ENCODE results near the gene OR2V2. TPM values are rescaled to one million over a fixed set of nuclear protein-coding genes. Genes with fewer than 3 reads are reported as not detected.
A peak's percentile ranks its signal among the peaks of the same experiment; 100 is the strongest.
"Not testable (repeated sequence)": the region's sequence is repeated elsewhere in the genome, so short reads cannot be mapped to it uniquely, and the experiment has no call there.

OR2V2 gene
- total RNA-seq, 1 donor from 2014 or later, result not detected

GRCh38 chr5:181104259-181104568 lies 43.2 kb upstream of the OR2V2 start:
- not testable (repeated sequence) for H3K79me2 ChIP-seq (ENCODE audit: insufficient read depth, low read length); FAIRE-seq; H3K9me3 Mint-ChIP-seq (ENCODE audit: unreplicated experiment); H3K9ac ChIP-seq (ENCODE audit: low read length); H3K4me3 ChIP-seq (ENCODE audit: insufficient read depth, low read depth, low read length); H4K20me1 ChIP-seq (ENCODE audit: insufficient read depth, low read length); DNase-seq (ENCODE audit: low read depth); H3K4me2 ChIP-seq (ENCODE audit: low read length); H3K4me1 ChIP-seq (ENCODE audit: insufficient read depth, low read length); H2AFZ ChIP-seq (ENCODE audit: low read depth, low read length); H3K27ac ChIP-seq (ENCODE audit: low read depth, low read length); H3K4me1 Mint-ChIP-seq (ENCODE audit: low read depth, unreplicated experiment); H3K36me3 Mint-ChIP-seq (ENCODE audit: low read depth, unreplicated experiment); H3K9me3 ChIP-seq (ENCODE audit: insufficient read depth, low read depth, low read length); H3K36me3 ChIP-seq (ENCODE audit: insufficient read depth, low read length)
- Mint-ChIP-seq H3K4me3 (ENCODE audit: unreplicated experiment) (peak overlapping the region; percentile 65), H3K27me3 (ENCODE audit: low read depth, unreplicated experiment) (peaks cover 52% of the 10 kb centered on the region), H3K27ac (ENCODE audit: unreplicated experiment) (peak overlapping the region; percentile 24)
- peaks cover 14% of the 10 kb centered on the region for H3K27me3 ChIP-seq (ENCODE audit: insufficient read depth, low read length)

DNA sequence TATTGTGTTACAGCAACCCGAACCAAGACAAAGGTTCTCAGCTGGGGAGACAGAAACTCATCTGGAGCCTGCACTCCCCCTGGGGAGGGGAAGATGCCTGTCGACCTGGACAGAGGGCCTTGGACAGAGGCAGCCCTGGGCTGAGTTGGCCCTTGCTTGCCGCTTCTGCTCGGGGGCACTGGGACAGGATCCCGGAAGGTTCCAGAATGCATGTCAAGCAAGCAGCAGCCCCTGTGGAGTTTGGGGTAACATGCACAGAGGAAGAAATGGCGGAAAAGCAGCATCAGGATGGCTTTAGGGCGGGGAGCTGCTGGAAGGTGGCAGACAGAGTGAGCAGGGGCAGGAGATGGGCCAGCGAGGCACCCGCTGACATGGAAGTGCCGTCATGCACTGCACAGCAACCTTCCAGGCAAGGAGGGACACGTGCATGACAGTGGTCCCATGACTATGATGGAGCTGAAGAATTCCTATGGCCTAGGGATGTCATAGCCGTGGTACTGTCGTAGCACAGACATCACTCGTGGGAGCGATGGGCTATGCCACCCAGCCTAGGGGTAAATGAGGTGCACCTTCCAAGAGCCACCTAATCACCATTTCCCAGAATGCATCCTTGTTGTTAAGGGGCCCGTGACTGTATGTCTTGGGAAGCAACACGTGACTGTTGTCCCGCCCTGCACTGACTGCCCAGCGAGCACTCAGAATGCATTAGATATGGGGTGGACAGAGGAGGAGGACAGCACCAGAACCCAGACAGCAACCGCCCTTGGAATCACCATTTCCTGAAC lies 42.6 kb upstream of the OR2V2 start:
- not testable (repeated sequence) for H3K4me3 ChIP-seq (ENCODE audit: insufficient read depth, low read depth, low read length); H3K9ac ChIP-seq (ENCODE audit: low read length); H3K36me3 ChIP-seq (ENCODE audit: insufficient read depth, low read length); H3K27ac ChIP-seq (ENCODE audit: low read depth, low read length); H3K4me1 Mint-ChIP-seq (ENCODE audit: low read depth, unreplicated experiment); H3K4me3 Mint-ChIP-seq (ENCODE audit: unreplicated experiment); H3K36me3 Mint-ChIP-seq (ENCODE audit: low read depth, unreplicated experiment); FAIRE-seq; H4K20me1 ChIP-seq (ENCODE audit: insufficient read depth, low read length); H2AFZ ChIP-seq (ENCODE audit: low read depth, low read length); H3K27me3 ChIP-seq (ENCODE audit: insufficient read depth, low read length); H3K4me2 ChIP-seq (ENCODE audit: low read length); H3K4me1 ChIP-seq (ENCODE audit: insufficient read depth, low read length); H3K79me2 ChIP-seq (ENCODE audit: insufficient read depth, low read length); DNase-seq (ENCODE audit: low read depth); H3K9me3 ChIP-seq (ENCODE audit: insufficient read depth, low read depth, low read length); H3K9me3 Mint-ChIP-seq (ENCODE audit: unreplicated experiment)
- peak overlapping the region; percentile 24 for H3K27ac Mint-ChIP-seq (ENCODE audit: unreplicated experiment)
- peaks cover 52% of the 10 kb centered on the region for H3K27me3 Mint-ChIP-seq (ENCODE audit: low read depth, unreplicated experiment)

- Mint-ChIP-seq H3K4me1 (ENCODE audit: low read depth, unreplicated experiment) (no peaks in the 10 kb centered on the region), H3K27ac (ENCODE audit: unreplicated experiment) (no peak overlapping the region), H3K4me3 (ENCODE audit: unreplicated experiment) (no peak overlapping the region), H3K36me3 (ENCODE audit: low read depth, unreplicated experiment) (peaks cover 5% of the 10 kb centered on the region), H3K9me3 (ENCODE audit: unreplicated experiment) (peaks cover 4% of the 10 kb centered on the region), H3K27me3 (ENCODE audit: low read depth, unreplicated experiment) (peaks cover 53% of the 10 kb centered on the region)
- Histone ChIP-seq H3K79me2 (ENCODE audit: insufficient read depth, low read length) (no peaks in the 10 kb centered on the region), H3K4me3 (ENCODE audit: insufficient read depth, low read depth, low read length) (no peak overlapping the region), H2AFZ (ENCODE audit: low read depth, low read length) (no peak overlapping the region), H3K4me1 (ENCODE audit: insufficient read depth, low read length) (no peaks in the 10 kb centered on the region), H3K4me2 (ENCODE audit: low read length) (no peak overlapping the region), H4K20me1 (ENCODE audit: insufficient read depth, low read length) (no peaks in the 10 kb centered on the region), H3K27me3 (ENCODE audit: insufficient read depth, low read length) (peaks cover 3% of the 10 kb centered on the region), H3K27ac (ENCODE audit: low read depth, low read length) (no peak overlapping the region), H3K9ac (ENCODE audit: low read length) (no peak overlapping the region), H3K36me3 (ENCODE audit: insufficient read depth, low read length) (no peaks in the 10 kb centered on the region), H3K9me3 (ENCODE audit: insufficient read depth, low read depth, low read length) (no peaks in the 10 kb centered on the region)
- TF ChIP-seq EZH2 (IDR thresholded peaks at IDR 0.05; ENCODE audit: insufficient read depth, low read length), result no peak
- TF ChIP-seq, protein P1, sequence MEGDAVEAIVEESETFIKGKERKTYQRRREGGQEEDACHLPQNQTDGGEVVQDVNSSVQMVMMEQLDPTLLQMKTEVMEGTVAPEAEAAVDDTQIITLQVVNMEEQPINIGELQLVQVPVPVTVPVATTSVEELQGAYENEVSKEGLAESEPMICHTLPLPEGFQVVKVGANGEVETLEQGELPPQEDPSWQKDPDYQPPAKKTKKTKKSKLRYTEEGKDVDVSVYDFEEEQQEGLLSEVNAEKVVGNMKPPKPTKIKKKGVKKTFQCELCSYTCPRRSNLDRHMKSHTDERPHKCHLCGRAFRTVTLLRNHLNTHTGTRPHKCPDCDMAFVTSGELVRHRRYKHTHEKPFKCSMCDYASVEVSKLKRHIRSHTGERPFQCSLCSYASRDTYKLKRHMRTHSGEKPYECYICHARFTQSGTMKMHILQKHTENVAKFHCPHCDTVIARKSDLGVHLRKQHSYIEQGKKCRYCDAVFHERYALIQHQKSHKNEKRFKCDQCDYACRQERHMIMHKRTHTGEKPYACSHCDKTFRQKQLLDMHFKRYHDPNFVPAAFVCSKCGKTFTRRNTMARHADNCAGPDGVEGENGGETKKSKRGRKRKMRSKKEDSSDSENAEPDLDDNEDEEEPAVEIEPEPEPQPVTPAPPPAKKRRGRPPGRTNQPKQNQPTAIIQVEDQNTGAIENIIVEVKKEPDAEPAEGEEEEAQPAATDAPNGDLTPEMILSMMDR (IDR thresholded peaks at IDR 0.05; ENCODE audit: insufficient read depth, low read depth, low read length), result no peak
- no peak for DNase-seq (ENCODE audit: low read depth)
- no peak for FAIRE-seq
Measured at GRCh38 chr5:181105391-181106025, 41.9 kb upstream of the OR2V2 start.
